Keratinocyte (primary cell): ENCODE data around the gene DLX1.

Source experiments
- EZH2 ChIP-seq: IDR thresholded peaks from one replicate; pipeline ENCODE4 v1.6.1; 2012; ENCODE audit warnings: inconsistent platforms, mild to moderate bottlenecking, low read length, moderate library complexity
- TF ChIP-seq, protein P1 (sequence below), 3 experiments: IDR thresholded peaks in 1 of 3; conservative IDR thresholded peaks in 1 of 3; optimal IDR thresholded peaks in 1 of 3; 2 replicates in 2 of 3; 3 replicates in 1 of 3; pipeline versions ENCODE3 to v1.5.1; 2011; ENCODE audit warnings: low read length in 3 of 3, mild to moderate bottlenecking in 3 of 3, moderate library complexity in 2 of 3, control low read depth in 1 of 3, inconsistent platforms in 1 of 3; ENCODE audit not compliant: insufficient read depth in 2 of 3; ENCODE audit errors: extremely low read depth in 1 of 3

DNA sequence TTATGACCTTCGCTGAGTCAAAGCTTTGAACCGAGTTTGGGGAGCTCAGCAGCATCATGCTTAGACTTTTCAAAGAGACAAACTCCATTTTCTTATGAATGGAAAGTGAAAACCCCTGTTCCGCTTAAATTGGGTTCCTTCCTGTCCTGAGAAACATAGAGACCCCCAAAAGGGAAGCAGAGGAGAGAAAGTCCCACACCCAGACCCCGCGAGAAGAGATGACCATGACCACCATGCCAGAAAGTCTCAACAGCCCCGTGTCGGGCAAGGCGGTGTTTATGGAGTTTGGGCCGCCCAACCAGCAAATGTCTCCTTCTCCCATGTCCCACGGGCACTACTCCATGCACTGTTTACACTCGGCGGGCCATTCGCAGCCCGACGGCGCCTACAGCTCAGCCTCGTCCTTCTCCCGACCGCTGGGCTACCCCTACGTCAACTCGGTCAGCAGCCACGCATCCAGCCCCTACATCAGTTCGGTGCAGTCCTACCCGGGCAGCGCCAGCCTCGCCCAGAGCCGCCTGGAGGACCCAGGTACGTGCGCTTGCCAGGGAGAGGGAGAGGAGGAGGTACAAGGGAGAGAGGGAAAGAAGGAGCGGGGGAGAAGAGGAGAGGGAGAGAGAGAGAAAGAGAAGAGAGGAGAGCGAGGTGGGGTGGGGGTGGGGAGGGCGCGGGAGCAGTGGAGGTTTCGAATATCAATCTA lies at the start of gene DLX1:
- TF ChIP-seq, protein P1, sequence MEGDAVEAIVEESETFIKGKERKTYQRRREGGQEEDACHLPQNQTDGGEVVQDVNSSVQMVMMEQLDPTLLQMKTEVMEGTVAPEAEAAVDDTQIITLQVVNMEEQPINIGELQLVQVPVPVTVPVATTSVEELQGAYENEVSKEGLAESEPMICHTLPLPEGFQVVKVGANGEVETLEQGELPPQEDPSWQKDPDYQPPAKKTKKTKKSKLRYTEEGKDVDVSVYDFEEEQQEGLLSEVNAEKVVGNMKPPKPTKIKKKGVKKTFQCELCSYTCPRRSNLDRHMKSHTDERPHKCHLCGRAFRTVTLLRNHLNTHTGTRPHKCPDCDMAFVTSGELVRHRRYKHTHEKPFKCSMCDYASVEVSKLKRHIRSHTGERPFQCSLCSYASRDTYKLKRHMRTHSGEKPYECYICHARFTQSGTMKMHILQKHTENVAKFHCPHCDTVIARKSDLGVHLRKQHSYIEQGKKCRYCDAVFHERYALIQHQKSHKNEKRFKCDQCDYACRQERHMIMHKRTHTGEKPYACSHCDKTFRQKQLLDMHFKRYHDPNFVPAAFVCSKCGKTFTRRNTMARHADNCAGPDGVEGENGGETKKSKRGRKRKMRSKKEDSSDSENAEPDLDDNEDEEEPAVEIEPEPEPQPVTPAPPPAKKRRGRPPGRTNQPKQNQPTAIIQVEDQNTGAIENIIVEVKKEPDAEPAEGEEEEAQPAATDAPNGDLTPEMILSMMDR (optimal IDR thresholded peaks at IDR 0.05 in 1 of 3, IDR thresholded peaks at IDR 0.05 in 1 of 3, conservative IDR thresholded peaks at IDR 0.05 in 1 of 3; ENCODE audit: extremely low read depth in 1 of 3, insufficient read depth in 2 of 3, low read length in 3 of 3): no peak
- TF ChIP-seq EZH2: no peak
